GM21360 (cell line): ENCODE data around the gene ORM1.

Source experiments
- ATAC-seq: cut with Tn5 transposase; IDR thresholded peaks from one replicate; pipeline ENCODE4 v1.9.1; 2021; ENCODE audit warnings: mild to moderate bottlenecking, moderate library complexity; ENCODE audit not compliant: unreplicated experiment

The ORM1 gene

GRCh38 chr9:114375386-114376175, 52.7 kb downstream of the ORM1 start:
- ATAC-seq, result no peak
